ENCODE results near the gene TMED5.

The TMED5 gene

DNA sequence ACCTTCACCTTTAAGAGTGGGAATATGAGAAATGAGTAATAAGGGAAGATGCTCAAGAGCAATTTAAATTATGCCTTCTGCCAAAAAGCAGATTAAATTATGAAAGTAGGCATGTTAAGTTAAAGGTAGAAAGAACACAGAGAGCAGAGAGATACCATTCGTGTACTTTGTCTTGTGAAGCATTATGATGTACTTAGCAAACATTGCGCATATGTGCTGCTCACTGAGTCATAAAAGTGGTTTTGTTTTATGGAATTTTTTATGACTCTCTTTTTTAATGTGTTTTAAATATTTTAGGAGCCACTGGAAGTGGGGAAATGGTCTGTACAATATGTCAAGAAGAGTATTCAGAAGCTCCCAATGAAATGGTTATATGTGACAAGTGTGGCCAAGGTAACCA, 65.8 kb downstream of the TMED5 start:
- DNase-seq = no peak

DNA sequence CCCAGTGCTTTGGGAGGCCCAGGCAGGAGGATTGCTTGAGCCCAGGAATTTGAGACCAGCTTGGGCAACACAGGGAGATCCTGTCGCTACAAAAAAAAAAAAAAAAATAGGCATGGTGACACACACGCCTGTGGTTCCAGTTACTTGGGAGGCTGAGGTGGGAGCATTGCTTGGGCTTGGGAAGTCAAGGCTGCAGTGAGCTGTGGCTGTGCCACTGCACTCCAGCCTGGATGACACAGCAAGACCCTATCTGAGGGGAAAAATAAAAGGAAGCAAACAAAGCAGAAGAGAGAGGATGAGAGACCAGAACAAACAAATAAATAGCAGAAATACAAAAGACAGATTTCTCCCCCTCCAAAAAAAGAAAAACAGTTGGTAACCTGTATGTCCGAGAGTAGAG, 67.1 kb downstream of the TMED5 start:
- no peak for DNase-seq

DNA sequence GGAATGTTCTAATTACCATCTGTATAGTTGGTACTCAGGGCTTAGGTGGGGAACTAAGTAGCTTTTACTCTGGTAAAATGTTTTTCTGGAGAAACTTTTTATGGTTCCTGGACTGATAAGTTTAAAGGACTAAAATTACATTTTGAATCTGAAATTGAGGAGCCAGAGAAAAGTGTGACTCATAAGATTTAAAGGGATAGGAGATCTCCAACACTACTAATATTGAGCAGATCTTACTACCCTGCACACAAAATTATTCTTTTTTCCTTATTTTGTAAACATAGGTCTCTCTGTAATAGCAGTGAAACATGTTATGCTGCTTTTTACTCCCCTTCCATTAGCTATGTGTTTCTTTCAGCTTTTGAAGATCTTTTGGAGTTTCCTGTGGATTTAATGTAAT, 68.7 kb downstream of the TMED5 start:
- no peak for DNase-seq

DNA sequence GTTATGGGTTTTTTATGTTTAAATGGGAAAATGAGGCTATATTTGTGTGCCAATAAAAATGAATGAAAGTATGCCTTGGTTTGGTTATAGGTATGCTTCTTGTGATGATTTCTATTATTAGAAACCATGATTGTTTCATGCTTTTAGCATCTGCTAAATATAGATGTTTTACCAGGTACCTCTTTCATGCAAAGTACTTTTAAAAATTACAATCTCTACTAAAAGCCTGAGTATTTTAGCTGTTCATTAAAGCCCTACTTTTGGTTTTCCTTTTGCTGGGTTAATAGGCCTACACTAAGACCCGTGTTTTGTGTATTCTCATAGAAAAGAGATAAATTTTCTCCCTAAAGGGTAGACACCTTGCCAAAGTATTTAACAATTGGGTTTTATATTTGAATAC, 69.1 kb downstream of the TMED5 start:
- DNase-seq = no peak

DNA sequence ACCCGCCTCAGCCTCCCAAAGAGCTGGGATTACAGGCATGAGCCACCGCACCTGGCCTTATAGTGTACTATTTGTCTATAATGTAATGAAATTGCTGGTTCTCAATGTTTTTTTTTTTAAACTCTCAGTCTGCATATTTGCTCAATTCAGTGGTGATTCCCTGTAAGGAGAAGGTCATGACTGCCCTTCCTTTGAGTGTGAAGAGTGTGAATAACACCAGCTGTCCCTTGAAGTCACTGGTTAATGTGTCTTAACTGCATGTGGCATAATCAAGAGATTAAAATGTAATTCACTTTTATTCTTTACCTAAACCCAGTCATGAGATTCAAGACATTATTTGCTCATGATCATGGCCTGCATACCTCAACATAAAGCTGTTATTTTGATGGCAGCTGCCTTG, 70.6 kb downstream of the TMED5 start:
- no peak for DNase-seq

DNA sequence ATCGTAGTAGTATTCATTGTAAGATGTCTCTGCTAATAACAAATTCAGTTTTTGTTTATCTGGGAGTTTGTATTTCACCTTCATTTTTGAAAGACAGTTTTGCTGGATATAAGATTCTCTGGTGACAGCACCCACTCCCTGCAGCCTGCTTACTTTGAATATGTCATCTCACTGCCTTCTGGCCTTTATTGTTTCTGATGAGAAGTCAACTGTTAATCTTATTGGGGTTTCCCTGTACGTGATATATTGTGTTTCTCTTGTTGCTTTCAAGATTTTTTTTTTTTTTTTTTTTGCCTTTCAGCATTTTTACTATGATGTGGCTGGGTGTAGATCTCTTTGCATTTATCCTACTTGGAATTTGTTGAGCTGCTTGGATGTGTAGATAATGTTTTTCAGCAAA, 71.9 kb downstream of the TMED5 start:
- no peak for DNase-seq

DNA sequence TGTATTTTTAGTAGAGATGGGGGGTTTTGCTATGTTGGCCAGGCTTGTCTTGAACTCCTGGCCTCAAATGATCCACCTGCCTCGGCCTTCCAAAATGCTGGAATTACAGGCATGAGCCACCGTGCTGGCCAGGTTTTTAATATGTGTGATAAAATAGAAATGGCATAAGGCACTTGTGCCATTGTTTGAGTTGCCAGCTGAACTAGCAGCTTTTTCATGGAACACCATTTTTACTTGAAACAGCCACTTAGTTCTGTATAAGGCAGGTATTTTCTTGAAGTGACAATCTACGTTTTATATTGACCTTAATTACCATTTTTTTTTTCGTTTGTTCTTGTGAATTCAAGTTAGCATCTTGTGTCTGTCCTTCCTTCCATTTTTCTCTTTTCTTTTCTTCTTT, 72.8 kb downstream of the TMED5 start:
- DNase-seq = no peak

DNA sequence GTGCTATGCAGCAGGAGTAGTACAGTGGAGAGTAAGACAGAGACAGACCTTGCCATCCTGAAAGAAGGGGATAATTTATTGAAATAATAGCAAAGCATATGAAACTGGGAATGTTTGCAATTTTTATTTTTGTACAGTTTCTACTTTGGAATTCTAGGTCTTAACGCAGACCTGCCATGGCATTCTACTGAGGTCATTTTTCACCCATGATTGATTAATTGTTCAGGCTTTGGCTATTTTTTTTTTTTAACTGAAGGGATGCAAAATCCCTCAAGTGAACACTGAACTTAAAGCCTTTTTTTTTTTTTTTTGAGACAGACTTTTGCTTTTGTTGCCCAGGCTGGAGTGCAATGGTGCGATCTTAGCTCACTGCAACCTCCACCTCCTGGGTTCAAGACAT, 74.0 kb downstream of the TMED5 start:
- DNase-seq = no peak

DNA sequence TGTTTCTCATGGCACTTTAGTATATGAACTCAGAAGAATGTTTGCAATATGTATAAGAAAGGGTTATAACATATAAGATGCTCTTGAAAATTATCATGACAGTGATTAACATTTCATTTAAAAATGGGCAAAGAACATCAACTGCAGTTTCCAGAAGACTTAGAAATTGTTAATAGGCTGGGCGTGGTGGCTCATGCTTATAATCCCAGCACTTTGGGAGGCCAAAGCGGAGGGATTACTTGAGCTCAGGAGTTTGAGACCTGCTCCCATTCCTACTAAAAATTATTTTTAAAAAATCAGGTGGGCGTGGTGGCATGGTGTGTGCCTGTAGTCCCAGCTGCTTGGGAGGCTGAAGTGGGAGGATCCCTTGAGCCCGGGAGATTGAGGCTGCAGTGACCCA, 78.1 kb downstream of the TMED5 start:
- DNase-seq = no peak
